ENCODE measurements around the gene TERF2IP.

Gene TERF2IP, protein sequence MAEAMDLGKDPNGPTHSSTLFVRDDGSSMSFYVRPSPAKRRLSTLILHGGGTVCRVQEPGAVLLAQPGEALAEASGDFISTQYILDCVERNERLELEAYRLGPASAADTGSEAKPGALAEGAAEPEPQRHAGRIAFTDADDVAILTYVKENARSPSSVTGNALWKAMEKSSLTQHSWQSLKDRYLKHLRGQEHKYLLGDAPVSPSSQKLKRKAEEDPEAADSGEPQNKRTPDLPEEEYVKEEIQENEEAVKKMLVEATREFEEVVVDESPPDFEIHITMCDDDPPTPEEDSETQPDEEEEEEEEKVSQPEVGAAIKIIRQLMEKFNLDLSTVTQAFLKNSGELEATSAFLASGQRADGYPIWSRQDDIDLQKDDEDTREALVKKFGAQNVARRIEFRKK

DNA sequence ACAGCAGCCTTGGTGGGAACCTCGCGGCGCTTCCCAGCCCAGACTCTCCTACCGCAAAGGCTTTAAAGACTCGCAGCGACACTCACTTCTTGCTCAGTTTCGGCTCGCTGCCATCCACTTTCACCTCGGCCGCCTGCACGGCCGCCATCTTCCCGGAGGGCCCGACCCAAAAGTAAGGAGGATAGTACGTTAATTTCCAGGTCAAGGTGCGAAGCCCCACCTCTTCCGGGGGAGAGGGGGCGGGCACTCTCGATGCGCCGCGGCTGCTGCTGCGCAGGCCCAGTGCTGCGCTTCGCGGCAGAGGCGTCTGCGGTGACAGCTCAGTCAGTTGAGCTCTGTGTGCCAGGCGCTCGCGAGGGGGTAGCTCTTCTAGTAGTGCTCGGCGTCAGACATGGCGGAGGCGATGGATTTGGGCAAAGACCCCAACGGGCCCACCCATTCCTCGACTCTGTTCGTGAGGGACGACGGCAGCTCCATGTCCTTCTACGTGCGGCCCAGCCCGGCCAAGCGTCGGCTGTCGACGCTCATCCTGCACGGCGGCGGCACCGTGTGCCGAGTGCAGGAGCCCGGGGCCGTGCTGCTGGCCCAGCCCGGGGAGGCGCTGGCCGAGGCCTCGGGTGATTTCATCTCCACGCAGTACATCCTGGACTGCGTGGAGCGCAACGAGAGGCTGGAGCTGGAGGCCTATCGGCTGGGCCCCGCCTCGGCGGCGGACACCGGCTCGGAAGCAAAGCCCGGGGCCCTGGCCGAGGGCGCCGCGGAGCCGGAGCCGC, at the start of gene TERF2IP, which contains the start of gene KARS1:
Gene TERF2IP, plus strand, starts transcription at position 282 of the 773 bp plus-strand sequence. Its CDS starts 110 bp downstream, at position 392.
Gene KARS1, minus strand, starts transcription at position 174 of the 773 bp plus-strand sequence. Its CDS starts 26 bp downstream, at position 148.
- DNase-seq, result peak; percentile 89

DNA sequence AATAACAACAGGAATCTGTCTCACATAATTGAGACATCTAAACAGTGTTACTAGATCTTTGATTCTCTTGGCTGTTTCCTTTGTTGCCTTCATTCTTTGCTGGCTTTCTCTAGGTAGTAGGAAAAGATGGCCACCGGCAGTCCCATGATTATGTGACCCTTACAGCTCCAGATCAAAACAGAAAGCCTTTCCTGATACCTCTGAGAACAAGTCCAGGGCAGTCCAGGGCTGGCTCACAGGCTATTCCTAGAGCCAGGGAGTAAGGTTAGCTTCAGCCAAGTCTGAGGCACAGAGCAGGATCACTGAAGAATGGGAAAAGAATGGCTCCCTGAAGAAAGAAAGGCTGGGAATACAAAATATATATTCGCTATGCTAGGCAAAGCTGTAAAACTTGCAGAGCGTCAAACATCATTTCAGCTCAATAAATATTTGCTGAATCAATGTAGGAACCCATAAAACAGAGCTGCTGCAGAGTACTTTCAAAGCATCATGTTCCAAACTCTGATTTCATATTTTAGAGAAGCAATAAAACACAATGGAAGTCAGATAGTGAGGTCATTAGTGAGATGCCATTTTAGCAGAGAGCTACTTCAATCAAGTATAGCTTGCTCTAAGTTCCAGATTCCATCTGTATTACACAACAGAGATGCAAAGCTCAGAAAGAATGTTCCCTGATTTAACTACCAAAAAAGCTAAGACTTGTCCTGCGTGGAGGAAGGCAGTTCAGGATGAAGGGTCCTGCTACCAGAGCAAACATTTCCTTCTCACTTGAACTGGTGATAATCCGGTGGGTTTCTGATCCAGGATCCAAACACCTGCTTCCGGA, 47.9 kb upstream of the TERF2IP start:
- no peak for DNase-seq

DNA sequence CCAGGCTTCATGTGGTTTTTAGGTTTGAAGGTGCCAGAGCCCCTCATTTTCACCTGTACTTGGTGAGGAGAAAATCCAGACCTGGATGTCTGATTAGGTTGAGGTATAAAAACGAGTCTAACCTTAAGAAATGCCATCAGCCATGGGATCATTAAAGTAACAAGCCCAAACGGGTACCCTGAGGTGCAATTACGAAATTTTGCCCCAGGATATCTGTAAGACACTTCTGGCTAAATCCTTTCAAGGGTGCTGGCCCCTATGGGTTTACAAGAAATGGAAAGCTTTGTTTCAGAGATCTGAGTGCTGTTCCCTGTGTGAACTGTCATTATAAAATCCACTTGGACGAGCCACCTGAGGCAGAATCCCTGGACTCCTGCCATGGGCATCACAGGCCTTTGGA, 44.3 kb upstream of the TERF2IP start:
- DNase-seq, result no peak

DNA sequence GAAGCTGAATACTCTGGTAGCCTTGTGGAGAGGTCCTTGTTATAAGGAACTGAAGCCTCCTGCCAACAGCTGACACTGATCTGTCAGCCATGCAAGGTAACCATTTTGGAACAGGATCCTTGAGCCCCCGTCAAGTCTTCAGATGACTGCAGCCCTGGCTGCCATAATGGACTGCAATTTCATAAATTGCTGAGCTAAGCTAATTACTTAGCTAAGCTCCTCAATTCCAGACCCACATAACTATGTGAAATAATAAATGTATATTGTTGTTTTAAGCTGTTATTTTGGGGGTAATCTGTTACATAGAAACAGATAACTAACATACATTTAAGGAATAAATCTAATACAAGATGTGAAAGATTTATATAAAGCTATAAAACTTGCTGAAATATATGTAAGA, 41.1 kb upstream of the TERF2IP start:
- no peak for DNase-seq

DNA sequence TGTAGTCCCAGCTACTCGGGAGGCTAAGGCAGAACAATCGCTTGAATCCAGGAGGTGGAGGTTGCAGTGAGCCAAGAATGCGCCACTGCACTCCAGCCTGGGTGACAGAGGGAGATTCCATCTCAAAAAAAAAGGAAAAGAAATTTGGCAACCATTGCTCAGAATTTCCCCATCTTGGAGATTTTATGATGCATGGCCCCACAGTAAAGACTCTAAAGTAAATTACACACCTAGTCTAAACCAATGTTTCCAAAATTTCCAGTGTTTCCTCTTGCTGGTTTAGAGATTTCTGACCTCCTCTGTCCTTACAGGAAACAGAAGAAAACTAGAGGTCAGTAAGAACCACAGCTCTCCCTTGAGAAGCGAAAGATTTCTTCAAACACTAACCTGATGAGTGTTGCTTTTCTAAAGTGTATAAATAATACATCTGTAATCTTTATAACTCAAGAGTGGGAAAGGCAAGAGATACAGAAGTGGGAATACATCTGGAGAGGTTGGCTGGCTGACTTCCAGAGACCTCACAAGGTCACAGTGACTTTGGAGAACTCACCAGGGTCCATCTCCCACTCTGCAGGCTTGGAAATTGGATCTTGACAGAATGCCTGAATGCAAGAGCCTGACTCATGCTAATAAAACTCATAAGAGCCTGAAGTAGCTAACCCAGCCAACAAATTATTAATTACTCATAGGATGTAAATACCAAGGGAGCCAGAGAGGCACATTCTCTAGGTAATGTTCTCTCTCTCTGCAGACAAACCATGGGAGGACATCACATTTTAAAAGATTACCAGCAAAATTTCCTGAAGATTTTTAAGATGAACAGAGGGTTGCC, 33.3 kb upstream of the TERF2IP start:
- peak; percentile 50 for DNase-seq

DNA sequence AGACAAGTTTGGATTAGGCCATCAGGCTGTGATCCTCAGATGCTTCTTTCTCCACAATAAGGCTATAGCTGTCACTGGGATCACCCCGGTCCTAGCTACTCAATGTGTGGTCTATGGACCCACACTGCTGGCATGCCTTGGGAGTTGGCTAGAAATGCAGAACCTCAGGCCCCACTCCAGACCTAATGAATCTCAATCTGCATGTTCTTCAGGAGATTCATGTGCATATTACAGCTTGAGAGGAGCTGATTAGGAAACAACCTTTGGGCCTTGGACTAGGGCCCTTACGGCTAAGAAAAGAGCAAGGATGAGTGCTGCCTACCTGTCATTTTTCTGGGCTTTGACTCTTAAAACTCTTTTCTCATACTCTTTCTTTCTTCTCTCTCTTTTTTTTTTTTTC, 32.0 kb upstream of the TERF2IP start:
- DNase-seq, result no peak

DNA sequence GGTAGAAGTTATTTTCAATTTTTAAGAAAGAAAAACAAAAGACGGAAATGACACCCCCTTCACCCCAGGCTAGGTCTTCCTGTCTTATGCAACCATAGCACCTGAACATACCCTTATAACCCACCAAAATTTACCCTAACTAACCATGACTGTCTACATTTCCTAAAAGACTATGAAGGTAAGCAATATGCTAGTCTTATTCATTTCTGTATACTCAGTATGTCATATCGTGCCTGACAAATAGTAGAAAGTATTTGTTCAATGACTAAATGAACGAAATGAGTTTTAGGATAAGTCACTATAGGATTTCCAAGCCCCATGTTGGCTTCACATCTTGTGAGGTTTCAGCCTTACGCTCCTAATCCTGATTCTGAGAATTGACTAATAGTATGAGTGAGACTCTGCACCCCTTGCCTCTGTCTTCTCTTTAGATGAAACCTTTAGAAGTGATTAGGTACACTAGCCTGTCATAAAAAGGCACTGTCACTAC, 31.0 kb upstream of the TERF2IP start:
- DNase-seq, result no peak

DNA sequence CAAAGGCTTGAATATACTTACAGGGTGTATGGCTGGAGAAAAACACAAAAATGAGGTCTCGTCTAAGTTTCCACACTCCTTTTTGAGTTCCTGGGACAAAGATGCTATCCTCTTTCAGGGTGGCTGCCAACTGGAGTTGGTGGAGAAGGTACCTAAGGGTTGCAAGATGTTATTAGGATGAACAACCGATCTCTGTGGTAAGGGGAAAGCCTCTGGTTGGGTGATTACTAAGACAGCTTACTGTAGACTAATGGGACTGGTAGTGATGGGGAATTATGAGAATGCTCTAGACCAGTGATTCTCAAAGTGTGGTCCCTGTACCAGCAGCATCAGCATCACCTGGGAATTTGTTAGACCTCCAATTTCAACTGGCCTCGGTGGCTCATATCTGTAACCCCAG, 30.5 kb upstream of the TERF2IP start:
- no peak for DNase-seq

DNA sequence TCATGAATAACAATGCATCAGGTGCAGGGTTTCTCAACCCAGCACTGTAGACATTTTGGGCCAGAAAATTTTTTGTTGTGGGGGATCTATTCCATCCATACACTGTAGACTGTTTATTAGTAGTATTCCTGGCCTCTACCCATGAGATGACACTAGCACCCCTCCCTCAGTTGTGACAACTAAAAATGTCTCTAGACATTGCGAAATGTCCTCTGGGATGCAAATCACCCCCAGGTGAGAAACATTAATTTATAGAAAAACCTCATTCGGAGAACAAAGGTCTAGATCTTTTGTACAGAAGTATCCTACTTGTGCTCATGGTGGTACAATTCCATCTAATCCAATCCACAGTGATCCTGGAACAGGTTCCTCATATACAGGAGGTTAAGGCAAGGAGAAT, 28.8 kb upstream of the TERF2IP start:
- DNase-seq, result no peak

DNA sequence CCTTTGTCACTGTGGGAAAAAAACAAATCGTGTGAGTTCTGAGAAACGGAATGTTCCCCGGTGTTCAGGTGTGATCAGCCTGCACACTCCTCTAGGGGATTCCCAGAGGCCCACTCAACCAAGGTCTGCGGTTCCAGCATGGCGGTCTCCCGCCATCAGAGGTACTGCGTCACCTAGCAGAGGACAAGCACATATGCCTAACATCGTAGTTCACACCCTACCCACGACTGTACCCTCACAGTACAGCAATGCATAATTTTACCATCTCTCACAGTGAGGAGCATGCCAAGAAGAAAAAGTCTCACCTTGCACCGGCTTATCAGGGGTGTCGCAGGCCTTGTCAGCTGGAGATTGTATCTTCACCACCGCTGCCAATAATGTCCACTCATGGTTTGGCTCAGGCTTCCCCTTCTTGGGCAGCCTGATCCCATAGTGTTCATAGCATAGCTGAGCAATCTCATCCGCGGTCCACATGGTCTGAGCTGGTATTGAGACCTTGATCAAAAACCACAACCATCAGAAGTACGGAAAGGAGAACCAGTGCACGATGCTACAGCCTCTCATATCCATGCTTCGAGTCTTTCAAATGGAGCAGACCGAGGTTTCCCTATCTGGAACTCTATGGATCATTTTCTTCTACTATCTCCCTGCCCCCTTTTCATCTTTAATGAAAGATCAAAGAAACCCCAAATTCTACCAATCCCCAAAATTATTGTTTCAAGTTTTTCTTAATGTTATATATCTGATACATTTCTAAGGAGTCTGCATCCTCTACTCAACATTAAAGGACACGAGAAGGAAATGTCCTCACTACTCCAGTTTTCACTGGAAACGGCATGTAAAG, 27.0 kb upstream of the TERF2IP start:
- DNase-seq, result no peak

DNA sequence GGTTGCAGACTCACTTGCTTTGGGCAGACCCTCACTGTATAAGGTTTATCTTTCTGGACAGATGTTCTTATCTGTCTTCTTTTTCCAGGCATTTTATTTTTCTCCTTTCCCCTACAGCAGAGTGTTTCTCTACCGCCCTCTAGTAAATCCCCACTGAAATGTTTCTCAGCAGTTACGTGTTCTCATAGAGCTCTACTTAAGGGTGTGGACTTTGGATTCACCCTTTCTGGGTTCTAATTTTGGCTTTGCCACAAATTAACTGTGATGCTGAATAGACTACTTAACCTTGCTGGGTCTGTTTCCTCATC, 26.4 kb upstream of the TERF2IP start:
- DNase-seq, result peak; percentile 23

DNA sequence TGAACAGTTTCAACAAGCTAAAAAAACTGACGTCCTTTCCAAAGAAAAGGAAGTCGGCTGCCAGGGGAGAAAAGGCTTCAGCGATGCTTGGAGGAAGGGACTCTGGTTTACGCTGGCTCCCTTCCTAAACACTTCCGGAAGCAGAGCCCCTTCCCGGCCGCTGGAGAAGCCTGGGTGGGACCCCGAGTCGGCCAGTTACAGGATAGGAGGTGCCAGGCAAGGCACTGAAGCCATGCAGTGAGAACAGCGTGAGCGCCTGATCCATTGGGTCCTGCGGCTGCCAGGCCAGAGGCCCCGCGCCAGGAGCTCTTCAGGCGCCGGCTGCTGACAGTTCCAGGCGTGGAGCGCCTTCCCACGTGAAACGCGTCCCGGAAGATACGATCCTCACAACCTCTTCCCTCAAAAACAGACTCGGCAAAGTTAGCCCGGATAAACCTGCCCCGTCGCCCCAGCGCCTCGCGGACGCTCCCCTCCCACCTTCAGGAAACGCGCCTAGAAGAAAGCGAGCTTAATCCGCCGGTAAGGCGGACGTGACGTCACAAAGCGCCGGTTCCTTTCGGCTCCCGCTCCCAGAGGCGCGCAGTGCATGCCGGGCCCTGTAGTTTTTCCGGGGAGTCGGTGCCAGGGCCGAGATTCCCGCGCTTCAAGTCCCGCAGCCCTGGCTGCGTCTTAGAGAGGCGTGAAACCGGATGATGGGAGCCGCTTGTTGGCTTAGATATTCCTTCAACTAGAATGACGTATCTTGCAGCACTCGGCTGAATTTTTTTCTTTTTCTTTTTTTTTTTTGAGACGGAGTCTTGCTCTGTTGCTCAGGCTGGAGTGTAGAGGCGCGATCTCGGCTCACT, 24.6 kb upstream of the TERF2IP start, which contains the start of gene ADAT1:
Gene ADAT1, minus strand, starts transcription at position 521 of the 845 bp plus-strand sequence. CDS start 2,482 bp downstream, outside the sequence.
- peak; percentile 99 for DNase-seq

DNA sequence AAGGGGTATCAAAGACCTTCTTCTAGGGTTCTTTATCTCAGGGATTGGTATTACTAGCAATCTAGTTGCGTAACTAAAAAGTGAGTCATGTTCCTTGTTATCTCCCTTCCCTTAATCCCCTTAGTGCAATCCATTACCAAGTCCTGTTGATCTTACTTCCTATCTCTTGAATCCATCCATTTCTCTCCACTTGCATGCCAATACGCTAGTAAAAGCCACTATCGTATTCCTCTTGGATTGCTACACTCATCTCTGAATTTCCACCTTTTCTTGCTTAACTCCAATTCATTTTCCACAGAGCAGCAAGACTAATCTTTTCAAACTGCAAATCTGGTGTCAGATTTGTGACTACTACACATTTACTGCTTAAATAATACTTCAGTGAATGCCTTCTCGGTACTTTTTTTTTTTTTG, 22.6 kb upstream of the TERF2IP start:
- DNase-seq, result peak; percentile 86

DNA sequence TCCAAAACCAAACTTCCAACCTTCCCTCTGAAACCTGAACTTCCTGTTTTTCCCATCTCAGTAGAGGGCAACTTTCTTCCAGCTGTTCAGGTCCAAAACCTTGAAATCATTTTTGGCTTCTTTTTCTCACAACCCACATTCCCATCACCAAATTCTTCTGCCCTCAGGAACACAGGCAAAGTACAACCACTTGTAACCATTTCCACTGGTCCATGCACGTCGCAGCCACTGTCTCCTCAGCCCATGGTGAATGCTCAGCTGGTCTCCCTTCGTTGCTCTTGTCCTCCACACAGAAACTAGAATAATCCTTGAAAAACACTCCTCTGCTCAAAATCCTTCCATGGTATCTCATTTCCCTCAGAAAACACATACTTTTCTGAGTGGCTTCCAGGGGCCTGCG, 20.8 kb upstream of the TERF2IP start:
- no peak for DNase-seq

DNA sequence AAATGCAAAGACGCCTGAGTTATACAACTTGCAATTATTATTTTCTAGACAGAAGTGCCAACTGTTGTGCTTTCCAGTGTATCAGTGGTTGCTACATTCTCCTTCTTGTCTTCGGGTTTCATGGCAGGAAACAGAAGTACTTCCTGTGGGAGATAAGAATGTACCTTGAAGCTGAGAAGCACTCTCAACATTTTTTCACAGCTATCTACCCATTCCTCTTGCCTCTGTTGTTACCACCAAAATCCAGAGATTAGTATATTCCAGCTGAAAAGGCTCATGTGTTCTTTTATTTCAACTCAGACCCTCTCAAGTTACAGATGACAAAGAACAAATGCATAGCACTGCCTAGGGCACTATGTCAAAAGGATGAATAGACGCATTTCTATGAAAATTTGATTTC, 19.7 kb upstream of the TERF2IP start:
- DNase-seq, result peak; percentile 59

DNA sequence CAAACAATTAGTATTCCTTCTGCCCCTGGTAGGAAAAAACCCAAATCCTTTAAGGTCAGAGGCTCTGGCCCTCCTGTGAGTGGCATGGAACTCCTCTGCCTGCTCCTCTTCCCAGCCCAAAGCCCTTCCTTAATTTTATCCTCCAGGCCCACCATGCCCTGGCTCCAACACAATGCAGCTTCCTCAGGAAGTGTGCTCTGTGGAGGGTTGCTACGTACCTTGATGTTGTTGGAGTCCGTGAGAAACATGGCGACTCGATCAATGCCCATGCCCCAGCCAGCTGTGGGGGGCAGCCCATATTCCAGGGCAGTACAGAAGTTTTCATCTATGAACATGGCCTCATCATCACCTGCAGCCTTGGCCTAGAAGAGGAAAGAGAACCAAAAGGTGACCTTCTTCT, 19.2 kb upstream of the TERF2IP start:
- no peak for DNase-seq

DNA sequence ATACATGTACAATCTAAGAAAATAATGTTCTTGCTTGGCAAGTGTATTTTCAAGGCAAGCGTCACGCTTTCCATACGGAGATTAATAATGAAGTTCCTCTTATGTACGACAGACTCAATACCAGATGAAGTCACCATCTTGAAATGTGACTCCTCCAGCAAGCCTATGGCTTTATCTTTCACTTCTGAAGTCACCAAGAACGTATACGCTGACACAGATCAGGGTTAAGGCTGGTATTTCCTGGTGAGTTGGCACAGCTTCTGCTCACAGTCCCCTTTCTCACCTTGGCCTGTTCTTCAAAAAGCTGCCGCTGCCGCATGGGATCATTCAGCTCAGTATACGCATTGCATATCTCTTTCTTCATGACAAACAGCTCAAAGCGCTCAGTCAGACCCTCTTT, 18.4 kb upstream of the TERF2IP start:
- DNase-seq, result no peak

DNA sequence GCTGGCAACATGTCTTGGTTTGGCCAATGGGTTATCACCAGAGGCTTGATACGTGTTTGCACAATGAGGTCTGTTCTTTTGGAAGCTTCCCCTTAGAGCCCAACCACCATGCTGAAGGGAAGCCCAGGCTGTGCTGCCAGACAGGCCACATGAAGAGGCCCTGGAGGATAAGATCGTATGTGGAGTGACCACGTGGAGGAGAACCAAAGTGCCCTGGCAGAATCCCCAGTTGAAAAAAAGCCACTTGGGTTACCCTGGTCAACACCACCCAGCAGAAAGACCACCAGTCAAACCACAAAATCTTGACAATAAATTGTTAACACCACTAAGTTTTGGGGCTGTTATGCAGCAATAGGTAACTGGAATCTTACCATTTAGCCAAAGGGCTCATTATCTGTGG, 17.5 kb upstream of the TERF2IP start:
- DNase-seq, result no peak

DNA sequence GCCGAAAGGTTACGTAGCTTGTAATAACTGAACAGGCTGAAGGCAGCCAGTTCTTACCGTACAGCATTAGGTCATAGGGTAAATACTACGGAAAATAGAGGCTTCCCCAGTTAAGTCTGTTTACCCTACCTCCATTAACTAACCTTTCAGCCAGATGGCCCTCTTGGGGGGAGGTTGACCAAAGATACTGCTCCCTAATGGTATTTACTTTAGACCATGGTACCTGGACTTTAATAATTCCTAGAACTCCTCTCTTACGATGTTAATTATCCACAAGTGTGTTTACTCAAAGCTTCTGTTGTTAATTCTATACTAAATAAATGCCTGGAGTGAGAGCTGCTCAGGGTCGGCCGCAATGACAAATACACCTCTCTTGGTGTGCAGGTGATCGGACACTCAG, 14.7 kb upstream of the TERF2IP start:
- DNase-seq, result no peak

DNA sequence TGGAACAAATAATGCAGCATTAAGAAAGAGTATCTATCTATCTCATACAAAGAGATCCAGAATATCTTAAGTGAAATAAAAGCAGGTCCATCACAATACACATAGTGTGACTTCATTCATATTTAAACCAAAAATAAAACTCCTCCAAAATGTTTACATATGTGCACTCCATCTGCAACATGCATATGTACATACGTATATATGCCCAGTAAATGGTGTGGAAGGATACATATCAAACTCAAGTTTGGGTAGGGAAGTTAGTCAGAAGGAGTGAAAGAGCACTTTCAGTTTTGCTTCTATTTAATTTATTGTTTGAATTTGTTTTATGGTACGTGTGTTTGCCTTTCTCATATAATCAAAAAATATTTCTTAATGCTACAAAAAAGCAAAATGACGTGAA, 12.5 kb upstream of the TERF2IP start:
- no peak for DNase-seq

All from NCI-H226 (cell line).